ENCODE results near the gene ACTR2.
"Not testable (repeated sequence)": the region's sequence is repeated elsewhere in the genome, so short reads cannot be mapped to it uniquely, and the experiment has no call there.

ACTR2 gene

GRCh38 chr2:65314801-65315441 lies 87.3 kb downstream of the ACTR2 start:
- no peak for DNase-seq

GRCh38 chr2:65316072-65316471 lies 88.4 kb downstream of the ACTR2 start:
- DNase-seq = no peak

GRCh38 chr2:65317351-65317750 lies 89.7 kb downstream of the ACTR2 start:
- not testable (repeated sequence) for DNase-seq

- DNase-seq = no peak
Measured at GRCh38 chr2:65317841-65318240, 90.2 kb downstream of the ACTR2 start.

- no peak for DNase-seq
Measured at GRCh38 chr2:65319072-65319673, 91.5 kb downstream of the ACTR2 start.

- DNase-seq = no peak
Measured at GRCh38 chr2:65319674-65320041, 92.0 kb downstream of the ACTR2 start.

GRCh38 chr2:65320042-65320725 lies 92.6 kb downstream of the ACTR2 start:
- DNase-seq = no peak
